ENCODE data around the gene PCNX1. TPM values are rescaled to one million over a fixed set of nuclear protein-coding genes. Genes with fewer than 3 reads are reported as not detected.
"Not testable (repeated sequence)": the region's sequence is repeated elsewhere in the genome, so short reads cannot be mapped to it uniquely, and the experiment has no call there.

PCNX1 gene
- total and polyA plus RNA-seq, 4 experiments from 2014 or later: 10.7 to 128 (median 68.4) TPM

GRCh38 chr14:71006200-71006563, 98.9 kb downstream of the PCNX1 start:
- peaks cover 45 to 77% (median 61%) of the 10 kb centered on the region in 4 donors for H3K4me1 Mint-ChIP-seq
- intact Hi-C loops (cut with micrococcal nuclease): no loop called here
- peaks cover 47 to 51% of the 10 kb centered on the region in 2 donors for H3K36me3 Mint-ChIP-seq
- Histone ChIP-seq H3K27ac (ENCODE audit: low read depth, low read length) (no peak overlapping the region), H3K4me3 (ENCODE audit: low read length in 2 of 2) (no peak overlapping the region), H3K27me3 (ENCODE audit: insufficient read depth, low read length) (no peaks in the 10 kb centered on the region), H3K36me3 (ENCODE audit: insufficient read depth, low read length) (peaks cover 9% of the 10 kb centered on the region), H3K9me3 (ENCODE audit: control insufficient read depth in 1 of 2, low read length in 2 of 2) (no peaks in the 10 kb centered on the region), H3K4me1 (ENCODE audit: insufficient read depth, low read length) (peaks cover 75% of the 10 kb centered on the region)
- ChIA-PET CTCF (ENCODE audit: partially characterized antibody) (interaction anchor here (0.7 to 1.2 kb wide), 2 partner anchors 16 to 99 kb away, joined by 3 to 4 read pairs; partner anchors contain the start of gene PCNX1), POLR2A (ENCODE audit: partially characterized antibody) (interaction anchor here (0.6 to 1.1 kb wide), 3 partner anchors 19 to 197 kb away, joined by 3 to 5 read pairs (median 3); partner anchors contain the start of gene MAP3K9)
- H3K9me3 Mint-ChIP-seq: no peaks in the 10 kb centered on the region
- no peak for DNase-seq
- peak overlapping the region in 1 of 7 donors; percentile 24 for H3K27ac Mint-ChIP-seq
- H3K27me3 Mint-ChIP-seq: no peaks in the 10 kb centered on the region
- H3K4me3 Mint-ChIP-seq: peak overlapping the region in 1 of 8 donors; percentile 44

- Mint-ChIP-seq H3K27ac (peak overlapping the region in 6 of 7 donors; percentile 38 to 81 (median 70)), H3K36me3 (peaks cover 47 to 50% of the 10 kb centered on the region in 2 donors), H3K4me1 (peaks cover 35 to 69% (median 49%) of the 10 kb centered on the region in 4 donors), H3K4me3 (peak overlapping the region in 3 of 8 donors; percentile 15 to 55 (median 36)), H3K27me3 (no peaks in the 10 kb centered on the region), H3K9me3 (peaks cover 0 to 3% (median 0%) of the 10 kb centered on the region in 8 donors)
- no peaks in the 10 kb centered on the region for H3K9me3 ChIP-seq (ENCODE audit: control insufficient read depth in 1 of 2, low read length in 2 of 2)
- H3K27ac ChIP-seq (ENCODE audit: low read depth, low read length): no peak overlapping the region
- intact Hi-C loops (cut with micrococcal nuclease): loop anchor here (1.0 to 2.0 kb wide), 3 partner anchors 23 to 104 kb away; partner anchors contain the start of gene PCNX1
- ChIA-PET CTCF (ENCODE audit: partially characterized antibody) (interaction anchor here (1.0 to 4.1 kb wide), 12 partner anchors 8 to 194 kb away, joined by 3 to 35 read pairs (median 7); partner anchors contain the start of gene PCNX1), POLR2A (ENCODE audit: partially characterized antibody) (interaction anchor here (0.6 to 2.5 kb wide), 7 partner anchors 13 to 202 kb away, joined by 3 to 13 read pairs (median 3); partner anchors contain the start of genes MAP3K9 and PCNX1)
- H3K27me3 ChIP-seq (ENCODE audit: insufficient read depth, low read length): no peaks in the 10 kb centered on the region
- peak in 4 of 5 donors; percentile 9 to 25 (median 22) for DNase-seq
- peaks cover 31% of the 10 kb centered on the region for H3K4me1 ChIP-seq (ENCODE audit: insufficient read depth, low read length)
- H3K4me3 ChIP-seq (ENCODE audit: low read length in 2 of 2): no peak overlapping the region
- peaks cover 33% of the 10 kb centered on the region for H3K36me3 ChIP-seq (ENCODE audit: insufficient read depth, low read length)
Observed at GRCh38 chr14:71011479-71011878, 104.2 kb downstream of the PCNX1 start.

GRCh38 chr14:71012888-71013287, 105.6 kb downstream of the PCNX1 start:
- POLR2A ChIA-PET (ENCODE audit: partially characterized antibody): interaction anchor here (0.8 to 1.3 kb wide), 2 partner anchors 27 to 196 kb away, joined by 3 to 4 read pairs; no protein-coding TSS in a partner anchor
- Histone ChIP-seq H3K27me3 (ENCODE audit: insufficient read depth, low read length) (no peaks in the 10 kb centered on the region), H3K4me1 (ENCODE audit: insufficient read depth, low read length) (peaks cover 31% of the 10 kb centered on the region), H3K36me3 (ENCODE audit: insufficient read depth, low read length) (peaks cover 33% of the 10 kb centered on the region), H3K27ac (ENCODE audit: low read depth, low read length) (no peak overlapping the region), H3K4me3 (ENCODE audit: low read length in 2 of 2) (no peak overlapping the region), H3K9me3 (ENCODE audit: control insufficient read depth in 1 of 2, low read length in 2 of 2) (no peaks in the 10 kb centered on the region)
- H3K36me3 Mint-ChIP-seq: peaks cover 56 to 59% of the 10 kb centered on the region in 2 donors
- no peak overlapping the region for H3K27ac Mint-ChIP-seq
- H3K4me3 Mint-ChIP-seq: peak overlapping the region in 1 of 8 donors; percentile 15
- DNase-seq: no peak
- CTCF ChIA-PET (ENCODE audit: partially characterized antibody): interaction anchor here (0.5 to 3.4 kb wide), 9 partner anchors 9 to 322 kb away, joined by 3 to 20 read pairs (median 4); no protein-coding TSS in a partner anchor
- peaks cover 39 to 75% (median 50%) of the 10 kb centered on the region in 4 donors for H3K4me1 Mint-ChIP-seq
- peaks cover 0 to 3% (median 0%) of the 10 kb centered on the region in 8 donors for H3K9me3 Mint-ChIP-seq
- intact Hi-C loops (cut with micrococcal nuclease): no loop called here
- no peaks in the 10 kb centered on the region for H3K27me3 Mint-ChIP-seq

GRCh38 chr14:71013551-71014192, 106.4 kb downstream of the PCNX1 start:
- H3K4me1 ChIP-seq (ENCODE audit: insufficient read depth, low read length): peaks cover 31% of the 10 kb centered on the region
- peaks cover 34% of the 10 kb centered on the region for H3K36me3 ChIP-seq (ENCODE audit: insufficient read depth, low read length)
- no peaks in the 10 kb centered on the region for H3K27me3 Mint-ChIP-seq
- H3K36me3 Mint-ChIP-seq: peaks cover 61% of the 10 kb centered on the region in 2 donors
- H3K9me3 Mint-ChIP-seq: peaks cover 0 to 3% (median 0%) of the 10 kb centered on the region in 8 donors
- H3K27ac Mint-ChIP-seq: peak overlapping the region in 5 of 7 donors; percentile 1 to 81 (median 47)
- ChIA-PET POLR2A (ENCODE audit: partially characterized antibody) (interaction anchor here (0.8 to 1.3 kb wide), 2 partner anchors 26 to 197 kb away, joined by 3 to 4 read pairs; no protein-coding TSS in a partner anchor), CTCF (ENCODE audit: partially characterized antibody) (interaction anchor here (0.9 kb wide), 1 partner anchor 41 kb away, joined by 6 read pairs; no protein-coding TSS in a partner anchor)
- no peaks in the 10 kb centered on the region for H3K9me3 ChIP-seq (ENCODE audit: control insufficient read depth in 1 of 2, low read length in 2 of 2)
- H3K4me1 Mint-ChIP-seq: peaks cover 39 to 72% (median 49%) of the 10 kb centered on the region in 4 donors
- H3K4me3 ChIP-seq (ENCODE audit: low read length in 2 of 2): no peak overlapping the region
- H3K4me3 Mint-ChIP-seq: peak overlapping the region in 1 of 8 donors; percentile 7
- no peak overlapping the region for H3K27ac ChIP-seq (ENCODE audit: low read depth, low read length)
- no peak for DNase-seq
- intact Hi-C loops (cut with micrococcal nuclease): no loop called here
- H3K27me3 ChIP-seq (ENCODE audit: insufficient read depth, low read length): no peaks in the 10 kb centered on the region

- intact Hi-C loops (cut with micrococcal nuclease): not testable (repeated sequence)
Observed at GRCh38 chr14:71019917-71020316, 112.7 kb downstream of the PCNX1 start.

GRCh38 chr14:71021347-71022011, 114.2 kb downstream of the PCNX1 start:
- Histone ChIP-seq H3K36me3 (ENCODE audit: insufficient read depth, low read length) (peaks cover 32% of the 10 kb centered on the region), H3K9me3 (ENCODE audit: control insufficient read depth in 1 of 2, low read length in 2 of 2) (no peaks in the 10 kb centered on the region), H3K27ac (ENCODE audit: low read depth, low read length) (no peak overlapping the region), H3K4me3 (ENCODE audit: low read length in 2 of 2) (no peak overlapping the region), H3K4me1 (ENCODE audit: insufficient read depth, low read length) (peaks cover 15% of the 10 kb centered on the region), H3K27me3 (ENCODE audit: insufficient read depth, low read length) (no peaks in the 10 kb centered on the region)
- CTCF ChIA-PET (ENCODE audit: partially characterized antibody): no interaction called here
- H3K4me1 Mint-ChIP-seq: peaks cover 19 to 43% (median 32%) of the 10 kb centered on the region in 4 donors
- peak overlapping the region in 3 of 7 donors; percentile 10 to 52 (median 12) for H3K27ac Mint-ChIP-seq
- no peaks in the 10 kb centered on the region for H3K27me3 Mint-ChIP-seq
- DNase-seq: no peak
- intact Hi-C loops (cut with micrococcal nuclease): no loop called here
- H3K4me3 Mint-ChIP-seq: peak overlapping the region in 5 of 8 donors; percentile 0 to 67 (median 26)
- POLR2A ChIA-PET (ENCODE audit: partially characterized antibody): interaction anchor here (0.9 kb wide), 1 partner anchor 31 kb away, joined by 3 read pairs; no protein-coding TSS in a partner anchor
- H3K36me3 Mint-ChIP-seq: peaks cover 63 to 75% of the 10 kb centered on the region in 2 donors
- H3K9me3 Mint-ChIP-seq: peaks cover 0 to 5% (median 1%) of the 10 kb centered on the region in 8 donors

More at GRCh38 chr14:71019917-71020316, 112.7 kb downstream of the PCNX1 start:
- Histone ChIP-seq H3K4me1 (ENCODE audit: insufficient read depth, low read length) (peaks cover 15% of the 10 kb centered on the region), H3K36me3 (ENCODE audit: insufficient read depth, low read length) (peaks cover 38% of the 10 kb centered on the region)
- H3K4me3 Mint-ChIP-seq: peak overlapping the region in 1 of 8 donors; percentile 49
- CTCF ChIA-PET (ENCODE audit: partially characterized antibody); H3K9me3 Mint-ChIP-seq; DNase-seq; H3K27ac ChIP-seq (ENCODE audit: low read depth, low read length); H3K27me3 Mint-ChIP-seq; POLR2A ChIA-PET (ENCODE audit: partially characterized antibody); H3K4me3 ChIP-seq (ENCODE audit: low read length in 2 of 2); H3K27me3 ChIP-seq (ENCODE audit: insufficient read depth, low read length); H3K9me3 ChIP-seq (ENCODE audit: control insufficient read depth in 1 of 2, low read length in 2 of 2): not testable (repeated sequence)
- H3K4me1 Mint-ChIP-seq: peaks cover 24 to 52% (median 36%) of the 10 kb centered on the region in 4 donors
- peaks cover 70 to 86% of the 10 kb centered on the region in 2 donors for H3K36me3 Mint-ChIP-seq
- peak overlapping the region in 2 of 7 donors; percentile 23 to 37 for H3K27ac Mint-ChIP-seq

All from CD4-positive, alpha-beta memory T cell (primary cell).